ENCODE results near the gene KRT78.

DNA sequence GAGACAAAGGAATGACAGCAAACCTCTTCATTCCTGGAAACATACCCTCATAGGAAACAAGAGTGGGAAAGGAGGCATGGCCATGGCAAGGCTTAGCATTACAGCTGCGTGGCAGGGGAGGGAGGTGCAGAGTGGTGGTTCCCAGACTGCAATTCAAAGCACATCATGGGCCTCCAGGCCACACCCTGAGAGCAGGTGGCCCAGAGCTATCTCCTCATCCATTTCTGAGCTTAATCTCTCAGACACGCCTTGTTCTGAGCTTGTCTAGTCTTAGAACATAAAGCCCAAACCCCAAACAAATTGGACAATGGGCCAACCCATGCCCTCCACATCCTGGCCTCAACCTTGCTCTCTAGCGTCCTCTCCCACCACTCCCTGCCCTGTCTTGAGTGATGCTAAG lies 47.0 kb downstream of the KRT78 start:
- TF ChIP-seq, protein P1, sequence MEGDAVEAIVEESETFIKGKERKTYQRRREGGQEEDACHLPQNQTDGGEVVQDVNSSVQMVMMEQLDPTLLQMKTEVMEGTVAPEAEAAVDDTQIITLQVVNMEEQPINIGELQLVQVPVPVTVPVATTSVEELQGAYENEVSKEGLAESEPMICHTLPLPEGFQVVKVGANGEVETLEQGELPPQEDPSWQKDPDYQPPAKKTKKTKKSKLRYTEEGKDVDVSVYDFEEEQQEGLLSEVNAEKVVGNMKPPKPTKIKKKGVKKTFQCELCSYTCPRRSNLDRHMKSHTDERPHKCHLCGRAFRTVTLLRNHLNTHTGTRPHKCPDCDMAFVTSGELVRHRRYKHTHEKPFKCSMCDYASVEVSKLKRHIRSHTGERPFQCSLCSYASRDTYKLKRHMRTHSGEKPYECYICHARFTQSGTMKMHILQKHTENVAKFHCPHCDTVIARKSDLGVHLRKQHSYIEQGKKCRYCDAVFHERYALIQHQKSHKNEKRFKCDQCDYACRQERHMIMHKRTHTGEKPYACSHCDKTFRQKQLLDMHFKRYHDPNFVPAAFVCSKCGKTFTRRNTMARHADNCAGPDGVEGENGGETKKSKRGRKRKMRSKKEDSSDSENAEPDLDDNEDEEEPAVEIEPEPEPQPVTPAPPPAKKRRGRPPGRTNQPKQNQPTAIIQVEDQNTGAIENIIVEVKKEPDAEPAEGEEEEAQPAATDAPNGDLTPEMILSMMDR (conservative IDR thresholded peaks at IDR 0.05; ENCODE audit: low read depth, low read length), result no peak
- no peak for TF ChIP-seq EZH2 (IDR thresholded peaks at IDR 0.05; ENCODE audit: borderline replicate concordance, low read depth, low read length, poor library complexity, severe bottlenecking)

Data from A673 (cell line).